ENCODE results near the gene CCL14.
"Not testable (repeated sequence)": the region's sequence is repeated elsewhere in the genome, so short reads cannot be mapped to it uniquely, and the experiment has no call there.

The CCL14 gene

GRCh38 chr17:35942588-35943186 lies 43.8 kb downstream of the CCL14 start:
- no peak for DNase-seq (ENCODE audit: low read depth)

GRCh38 chr17:35938492-35938891 lies 48.0 kb downstream of the CCL14 start:
- not testable (repeated sequence) for DNase-seq (ENCODE audit: low read depth)

- no peak for DNase-seq (ENCODE audit: low read depth)
These were observed 50.5 kb downstream of the CCL14 start for GRCh38 chr17:35936063-35936462.

DNA sequence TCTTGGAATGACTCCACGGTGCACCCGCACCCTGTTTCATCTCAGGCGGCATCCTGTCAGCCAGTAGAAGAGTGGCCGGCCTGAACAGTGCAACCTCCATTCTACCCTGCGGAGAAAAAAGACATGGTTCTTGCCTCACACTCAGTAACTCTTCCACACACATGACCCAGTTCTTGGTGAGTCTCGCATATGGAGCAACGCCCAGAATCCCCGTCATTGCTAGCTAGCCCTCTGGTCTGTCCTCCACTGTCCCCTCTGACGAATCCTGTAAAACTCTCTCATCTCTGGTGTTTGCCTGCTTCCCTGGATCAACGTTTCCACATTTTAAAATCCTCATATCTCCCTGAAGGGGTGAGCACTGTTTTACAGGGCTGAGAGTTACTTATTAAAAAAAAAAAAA lies 51.8 kb downstream of the CCL14 start:
- no peak for DNase-seq (ENCODE audit: low read depth)

All from T follicular helper cell (primary cell).